HCT116 (cell line): ENCODE results near the gene TTLL5.
A peak's percentile ranks its signal among the peaks of the same experiment; 100 is the strongest.

ENCODE experiments used
- CEBPB ChIP-seq: IDR thresholded peaks from 2 replicates; pipeline ENCODE4 v1.6.1; 2012; ENCODE audit warnings: low read depth
- CTCF ChIP-seq, 3 experiments: fragments of 200-600 bp in 1 of 3; sonication (generic) in 1 of 3; IDR thresholded peaks in 2 of 3; conservative IDR thresholded peaks in 1 of 3; 2 replicates each; pipeline ENCODE4 v1.5.1; 2012 to 2017; ENCODE audit warnings: low read depth in 2 of 3, low read length in 2 of 3, antibody characterized with exemption in 1 of 3, borderline replicate concordance in 1 of 3, control low read depth in 1 of 3, mild to moderate bottlenecking in 1 of 3, mixed read lengths in 1 of 3, mixed run types in 1 of 3, moderate library complexity in 1 of 3; ENCODE audit not compliant: insufficient read depth in 1 of 3
- ELF1 ChIP-seq: IDR thresholded peaks from 2 replicates; pipeline ENCODE4 v1.6.1; 2012; ENCODE audit warnings: low read depth, borderline replicate concordance
- EZH2 ChIP-seq: fragments of 200-600 bp; sonication (generic); IDR thresholded peaks from 2 replicates; pipeline ENCODE4 v1.6.1; 2017; ENCODE audit warnings: antibody characterized with exemption, mixed run types
- POLR2A ChIP-seq: IDR thresholded peaks from 2 replicates; pipeline ENCODE4 v1.7.0; 2011; ENCODE audit warnings: borderline replicate concordance; ENCODE audit not compliant: insufficient read depth, insufficient read length; ENCODE audit errors: extremely low read depth
- POLR2AphosphoS5 ChIP-seq: IDR thresholded peaks from 2 replicates; pipeline ENCODE4 v1.6.1; 2011; ENCODE audit warnings: mild to moderate bottlenecking, low read depth, low read length, moderate library complexity
- SIN3A ChIP-seq: IDR thresholded peaks from 2 replicates; pipeline ENCODE4 v1.6.1; 2012; ENCODE audit warnings: low read depth
- SP1 ChIP-seq: IDR thresholded peaks from 2 replicates; pipeline ENCODE4 v1.6.1; 2012; ENCODE audit warnings: low read depth
- TCF7L2 ChIP-seq: IDR thresholded peaks from 2 replicates; pipeline ENCODE4 v1.7.0; 2011; ENCODE audit warnings: borderline replicate concordance, inconsistent platforms; ENCODE audit not compliant: insufficient read depth, insufficient read length; ENCODE audit errors: extremely low read depth
- YY1 ChIP-seq: IDR thresholded peaks from 2 replicates; pipeline ENCODE4 v1.6.1; 2011; ENCODE audit warnings: low read length, low read depth, moderate library complexity, mild to moderate bottlenecking; ENCODE audit not compliant: insufficient replicate concordance; ENCODE audit errors: extremely low read depth
- ZFX ChIP-seq: fragments of 450-650 bp; IDR thresholded peaks from 2 replicates; pipeline ENCODE4 v1.6.1; 2017
- TF ChIP-seq, protein P1 (sequence below): IDR thresholded peaks from 2 replicates; pipeline ENCODE4 v1.6.1; 2012
- TF ChIP-seq, protein P2 (sequence below): IDR thresholded peaks from 2 replicates; pipeline ENCODE4 v1.6.1; 2012; ENCODE audit warnings: low read depth

- TF ChIP-seq SIN3A: peak; percentile 44; the same call in 1 of the 2 replicates
- TF ChIP-seq ZFX: no peak
- no peak for TF ChIP-seq SP1
- no peak for TF ChIP-seq CTCF (IDR thresholded peaks at IDR 0.05 in 2 of 3, conservative IDR thresholded peaks at IDR 0.05 in 1 of 3; ENCODE audit: borderline replicate concordance in 1 of 3, insufficient read depth in 1 of 3, low read depth in 2 of 3, low read length in 2 of 3)
- no peak for TF ChIP-seq EZH2
- TF ChIP-seq POLR2AphosphoS5: no peak
- TF ChIP-seq, protein P1, sequence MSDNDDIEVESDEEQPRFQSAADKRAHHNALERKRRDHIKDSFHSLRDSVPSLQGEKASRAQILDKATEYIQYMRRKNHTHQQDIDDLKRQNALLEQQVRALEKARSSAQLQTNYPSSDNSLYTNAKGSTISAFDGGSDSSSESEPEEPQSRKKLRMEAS: no peak; the same call in 1 of the 2 replicates
- TF ChIP-seq POLR2A: no peak
- TF ChIP-seq CEBPB: no peak
- TF ChIP-seq TCF7L2: no peak
- TF ChIP-seq, protein P2, sequence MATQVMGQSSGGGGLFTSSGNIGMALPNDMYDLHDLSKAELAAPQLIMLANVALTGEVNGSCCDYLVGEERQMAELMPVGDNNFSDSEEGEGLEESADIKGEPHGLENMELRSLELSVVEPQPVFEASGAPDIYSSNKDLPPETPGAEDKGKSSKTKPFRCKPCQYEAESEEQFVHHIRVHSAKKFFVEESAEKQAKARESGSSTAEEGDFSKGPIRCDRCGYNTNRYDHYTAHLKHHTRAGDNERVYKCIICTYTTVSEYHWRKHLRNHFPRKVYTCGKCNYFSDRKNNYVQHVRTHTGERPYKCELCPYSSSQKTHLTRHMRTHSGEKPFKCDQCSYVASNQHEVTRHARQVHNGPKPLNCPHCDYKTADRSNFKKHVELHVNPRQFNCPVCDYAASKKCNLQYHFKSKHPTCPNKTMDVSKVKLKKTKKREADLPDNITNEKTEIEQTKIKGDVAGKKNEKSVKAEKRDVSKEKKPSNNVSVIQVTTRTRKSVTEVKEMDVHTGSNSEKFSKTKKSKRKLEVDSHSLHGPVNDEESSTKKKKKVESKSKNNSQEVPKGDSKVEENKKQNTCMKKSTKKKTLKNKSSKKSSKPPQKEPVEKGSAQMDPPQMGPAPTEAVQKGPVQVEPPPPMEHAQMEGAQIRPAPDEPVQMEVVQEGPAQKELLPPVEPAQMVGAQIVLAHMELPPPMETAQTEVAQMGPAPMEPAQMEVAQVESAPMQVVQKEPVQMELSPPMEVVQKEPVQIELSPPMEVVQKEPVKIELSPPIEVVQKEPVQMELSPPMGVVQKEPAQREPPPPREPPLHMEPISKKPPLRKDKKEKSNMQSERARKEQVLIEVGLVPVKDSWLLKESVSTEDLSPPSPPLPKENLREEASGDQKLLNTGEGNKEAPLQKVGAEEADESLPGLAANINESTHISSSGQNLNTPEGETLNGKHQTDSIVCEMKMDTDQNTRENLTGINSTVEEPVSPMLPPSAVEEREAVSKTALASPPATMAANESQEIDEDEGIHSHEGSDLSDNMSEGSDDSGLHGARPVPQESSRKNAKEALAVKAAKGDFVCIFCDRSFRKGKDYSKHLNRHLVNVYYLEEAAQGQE: no peak
- TF ChIP-seq YY1: no peak
- no peak for TF ChIP-seq ELF1
These were observed 320.6 kb downstream of the TTLL5 start, which contains the start of gene TGFB3 for GRCh38 chr14:75981426-75982265.
